Upper lobe of right lung (tissue), 1 donor: Measurements from ENCODE around the gene CCDC50. TPM values are rescaled to one million over a fixed set of nuclear protein-coding genes. Genes with fewer than 3 reads are reported as not detected.

ENCODE experiments used
- ATAC-seq: fragments of 200-7000 bp; cut with Tn5 transposase; one replicate; pipeline ENCODE4 v1.9.1; 2020; ENCODE audit warnings: mild to moderate bottlenecking, moderate library complexity
- DNase-seq: peaks from one replicate; pipeline ENCODE4 v3.0.0-alpha.2; 2020
- H3K27ac ChIP-seq: fragments of 200-600 bp; one replicate; pipeline ENCODE4 v1.8.0; 2022
- H3K27me3 ChIP-seq: fragments of 200-600 bp; one replicate; pipeline ENCODE4 v1.8.0; 2022; ENCODE audit warnings: mild to moderate bottlenecking
- H3K36me3 ChIP-seq: fragments of 200-600 bp; one replicate; pipeline ENCODE4 v1.8.0; 2022
- H3K4me1 ChIP-seq: fragments of 200-600 bp; one replicate; pipeline ENCODE4 v1.8.0; 2022
- H3K4me3 ChIP-seq: fragments of 200-600 bp; one replicate; pipeline ENCODE4 v1.8.0; 2022; ENCODE audit warnings: mild to moderate bottlenecking
- H3K9me3 ChIP-seq: fragments of 200-600 bp; one replicate; pipeline ENCODE4 v1.8.0; 2022
- intact Hi-C: fragments of 100-400 bp; cut with DNase I; formaldehyde crosslinking; loops from one replicate; pipeline ENCODE4 v1.11.0; 2022
- total RNA-seq: library from RNA; stranded (reverse); fragmentation: NEBNext Ultra II Directional; extraction: Animal tissue kit (Norgen Biotek cat#: 25700); gene quantifications from one replicate; pipeline ENCODE4 v1.2.1, GENCODE V29; 2021
- TF ChIP-seq, protein P1 (sequence below): fragments of 200-600 bp; IDR thresholded peaks from one replicate; pipeline ENCODE4 v1.8.0; 2022; ENCODE audit warnings: antibody characterized with exemption
- donor health status: DM: no; HTN: yes; CAD: no; lungs with severe emphysema.

The CCDC50 gene
- total RNA-seq, 1 donor from 2014 or later: 73.2 TPM

DNA sequence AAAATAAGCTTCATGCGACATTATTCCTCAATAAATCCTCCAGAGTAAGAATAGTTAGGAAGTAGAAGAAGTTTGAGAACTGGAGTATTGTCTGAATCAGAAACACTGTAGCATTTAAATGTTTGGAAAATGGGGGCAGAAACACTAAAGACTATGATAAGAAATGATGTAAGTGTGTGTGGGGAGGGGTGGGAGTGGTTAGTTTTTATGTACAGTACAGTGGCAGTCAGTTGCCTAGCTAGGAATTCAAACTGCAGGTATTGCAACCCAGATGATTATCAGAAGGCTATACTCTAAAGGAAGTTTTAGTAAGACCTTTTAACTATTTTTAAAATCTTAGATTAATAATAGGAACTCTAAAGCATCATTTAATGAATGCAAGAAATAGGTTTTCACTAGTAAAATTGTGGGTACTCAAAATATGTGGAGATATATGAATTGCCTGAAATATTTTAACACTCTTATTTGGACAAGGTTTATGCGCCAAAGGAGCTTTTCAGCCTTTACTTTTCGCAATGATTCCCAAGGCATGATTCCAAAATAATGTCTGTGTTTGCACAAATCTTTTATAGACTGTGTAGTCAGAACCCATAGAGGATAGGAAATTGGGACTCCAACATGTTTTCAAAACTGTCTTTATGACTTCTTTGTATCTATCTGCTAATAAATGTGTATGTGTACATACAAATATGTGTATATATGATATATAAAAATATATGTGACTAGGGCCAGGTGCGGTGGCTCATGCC is 8.0 kb upstream of the CCDC50 start:
- no peak overlapping the region for H3K27ac ChIP-seq
- H3K4me3 ChIP-seq: no peak overlapping the region
- no peaks in the 10 kb centered on the region for H3K27me3 ChIP-seq
- TF ChIP-seq, protein P1, sequence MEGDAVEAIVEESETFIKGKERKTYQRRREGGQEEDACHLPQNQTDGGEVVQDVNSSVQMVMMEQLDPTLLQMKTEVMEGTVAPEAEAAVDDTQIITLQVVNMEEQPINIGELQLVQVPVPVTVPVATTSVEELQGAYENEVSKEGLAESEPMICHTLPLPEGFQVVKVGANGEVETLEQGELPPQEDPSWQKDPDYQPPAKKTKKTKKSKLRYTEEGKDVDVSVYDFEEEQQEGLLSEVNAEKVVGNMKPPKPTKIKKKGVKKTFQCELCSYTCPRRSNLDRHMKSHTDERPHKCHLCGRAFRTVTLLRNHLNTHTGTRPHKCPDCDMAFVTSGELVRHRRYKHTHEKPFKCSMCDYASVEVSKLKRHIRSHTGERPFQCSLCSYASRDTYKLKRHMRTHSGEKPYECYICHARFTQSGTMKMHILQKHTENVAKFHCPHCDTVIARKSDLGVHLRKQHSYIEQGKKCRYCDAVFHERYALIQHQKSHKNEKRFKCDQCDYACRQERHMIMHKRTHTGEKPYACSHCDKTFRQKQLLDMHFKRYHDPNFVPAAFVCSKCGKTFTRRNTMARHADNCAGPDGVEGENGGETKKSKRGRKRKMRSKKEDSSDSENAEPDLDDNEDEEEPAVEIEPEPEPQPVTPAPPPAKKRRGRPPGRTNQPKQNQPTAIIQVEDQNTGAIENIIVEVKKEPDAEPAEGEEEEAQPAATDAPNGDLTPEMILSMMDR: no peak
- no peaks in the 10 kb centered on the region for H3K36me3 ChIP-seq
- intact Hi-C loops: no loop called here
- no peaks in the 10 kb centered on the region for H3K4me1 ChIP-seq
- H3K9me3 ChIP-seq: no peaks in the 10 kb centered on the region
- ATAC-seq (no peak), DNase-seq (no peak)

DNA sequence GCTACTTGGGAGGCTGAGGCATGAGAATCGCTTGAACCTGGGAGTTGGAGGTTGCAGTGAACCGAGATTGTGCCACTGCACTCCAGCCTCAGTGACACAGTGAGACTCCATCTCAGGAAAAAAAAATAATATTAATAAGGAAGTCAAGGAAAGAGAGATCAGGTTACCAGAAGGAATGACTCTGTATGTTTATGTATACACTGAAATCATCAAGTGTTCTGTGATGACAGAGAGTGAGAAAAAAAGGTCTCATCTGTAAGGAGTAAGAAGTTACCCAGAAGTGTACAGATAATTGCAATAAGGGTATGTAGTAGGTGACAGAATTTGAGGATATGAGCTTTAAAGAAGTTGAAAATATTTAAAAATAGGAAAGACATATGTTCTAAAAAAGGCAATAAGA is 4.3 kb upstream of the CCDC50 start:
- no peak for DNase-seq
- no peaks in the 10 kb centered on the region for H3K27me3 ChIP-seq
- H3K36me3 ChIP-seq: no peaks in the 10 kb centered on the region
- TF ChIP-seq, protein P1: no peak
- no peak overlapping the region for H3K4me3 ChIP-seq
- peaks cover 11% of the 10 kb centered on the region for H3K4me1 ChIP-seq
- intact Hi-C loops: no loop called here
- no peaks in the 10 kb centered on the region for H3K9me3 ChIP-seq
- no peak overlapping the region for H3K27ac ChIP-seq
- no peak for ATAC-seq

DNA sequence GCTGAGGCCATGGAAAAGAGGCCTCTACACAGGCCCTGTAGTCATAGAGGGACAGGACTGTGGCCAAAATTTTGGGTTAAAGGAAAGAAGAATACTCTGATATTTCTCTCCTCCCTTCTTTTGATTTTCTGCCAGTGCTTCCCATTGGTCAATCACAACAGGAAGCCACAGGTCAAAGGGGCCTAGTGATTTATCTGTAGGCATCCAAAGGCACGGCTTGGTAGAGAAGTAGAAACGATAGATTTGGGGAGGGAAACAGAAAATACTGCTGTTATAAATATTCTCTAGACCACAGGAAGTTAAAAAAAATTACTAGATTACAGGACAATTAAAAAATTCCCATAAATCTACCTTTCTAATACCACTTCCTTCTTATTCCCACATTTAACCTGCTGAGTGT is 1.7 kb upstream of the CCDC50 start:
- DNase-seq: no peak
- intact Hi-C loops: no loop called here
- H3K36me3 ChIP-seq: no peaks in the 10 kb centered on the region

DNA sequence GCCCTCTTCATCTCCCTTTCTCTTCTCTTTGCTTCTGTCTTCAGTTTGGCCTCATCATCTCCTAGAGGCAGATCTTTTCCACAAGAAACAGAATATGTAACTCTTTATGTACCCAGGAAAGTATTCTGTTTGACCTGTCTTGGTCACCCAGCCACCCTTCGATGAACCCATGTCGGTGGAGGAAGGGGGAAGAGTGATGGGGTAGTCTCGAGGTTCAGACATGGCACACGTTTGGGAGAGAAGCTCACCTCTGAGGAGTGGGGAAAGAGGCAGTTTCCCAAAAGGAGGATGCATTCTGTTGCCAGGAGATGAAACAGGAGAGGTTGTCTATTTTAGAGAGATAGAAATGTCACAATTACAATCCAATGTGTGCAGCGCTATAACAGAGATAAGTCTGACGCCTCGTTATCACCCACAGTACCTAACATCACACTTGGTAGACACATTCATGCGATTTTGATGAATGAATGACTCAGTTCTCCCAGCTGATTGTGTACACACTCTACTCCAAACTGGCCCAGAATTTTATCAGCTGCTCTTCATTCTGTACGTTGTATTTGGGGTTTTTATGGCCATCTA is 722 bp upstream of the CCDC50 start:
- Histone ChIP-seq H3K36me3 (no peaks in the 10 kb centered on the region), H3K4me1 (peaks cover 40% of the 10 kb centered on the region), H3K9me3 (no peaks in the 10 kb centered on the region), H3K27me3 (no peaks in the 10 kb centered on the region), H3K27ac (peak overlapping the region; percentile 93), H3K4me3 (peak overlapping the region; percentile 91)
- ATAC-seq: no peak
- TF ChIP-seq, protein P1: no peak
- no peak for DNase-seq
- intact Hi-C loops: no loop called here

More for the DNA sequence above, 1.7 kb upstream of the CCDC50 start:
- Histone ChIP-seq H3K27ac (no peak overlapping the region), H3K4me3 (no peak overlapping the region), H3K27me3 (no peaks in the 10 kb centered on the region), H3K4me1 (peaks cover 32% of the 10 kb centered on the region), H3K9me3 (no peaks in the 10 kb centered on the region)
- TF ChIP-seq, protein P1: no peak
- no peak for ATAC-seq

DNA sequence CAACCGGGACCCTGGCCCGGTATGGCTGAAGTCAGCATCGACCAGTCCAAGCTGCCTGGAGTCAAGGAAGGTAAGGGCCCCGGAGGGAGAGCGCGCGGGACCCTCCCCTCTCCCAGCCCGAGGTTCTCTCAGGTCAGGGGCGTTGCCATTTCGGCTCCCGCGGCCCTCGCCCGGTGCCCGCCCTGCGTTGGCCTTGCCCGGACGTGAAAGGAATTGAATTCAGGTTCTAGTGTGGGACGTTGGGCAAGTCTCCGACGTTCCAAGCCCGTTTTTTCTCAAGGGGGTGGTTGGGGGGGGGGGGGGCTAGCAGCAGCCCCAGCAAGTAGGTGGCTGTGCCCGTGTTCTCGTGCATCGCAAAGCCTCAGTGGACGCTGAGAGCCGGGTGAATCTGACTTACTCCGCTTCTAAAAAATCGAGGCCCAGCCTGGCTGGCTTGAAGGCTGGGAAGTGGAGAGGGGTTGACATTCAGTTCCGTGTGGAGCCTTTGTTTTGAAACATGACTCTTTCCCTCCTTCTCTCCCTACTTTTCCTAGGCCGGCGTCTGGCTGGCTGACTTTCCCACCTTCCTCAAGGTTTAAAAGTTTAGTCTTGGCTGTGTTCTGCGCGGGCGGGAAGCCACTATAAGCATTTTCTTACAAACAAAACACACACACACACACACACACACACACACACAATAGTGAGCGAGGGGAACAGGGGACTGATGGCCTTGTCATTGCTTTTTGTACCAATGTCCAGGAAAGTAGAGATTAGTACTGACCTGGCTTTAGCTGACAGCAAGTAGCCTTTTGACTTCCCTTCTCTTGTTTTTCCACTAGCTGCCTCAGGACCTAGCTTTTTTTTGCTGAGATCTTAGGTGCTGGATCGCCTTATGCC is 698 bp downstream of the CCDC50 start, which contains the start of gene UTS2B:
UTS2B (minus strand) TSS at position 873 of the 876 bp plus-strand sequence. CDS start 48,337 bp downstream, outside the sequence.
- H3K27me3 ChIP-seq: no peaks in the 10 kb centered on the region
- TF ChIP-seq, protein P1: no peak
- H3K4me3 ChIP-seq: peak within 1 kb of the TSS; percentile 91
- intact Hi-C loops: no loop called here
- DNase-seq (peak; percentile 80), ATAC-seq (peak; percentile 76)
- no peaks in the 10 kb centered on the region for H3K9me3 ChIP-seq
- H3K36me3 ChIP-seq: no peaks in the 10 kb centered on the region
- peaks cover 43% of the 10 kb centered on the region for H3K4me1 ChIP-seq
- peak within 1 kb of the TSS; percentile 93 for H3K27ac ChIP-seq
